CD8-positive, alpha-beta memory T cell (primary cell): ENCODE results near the gene PKD1L1. TPM values are rescaled to one million over a fixed set of nuclear protein-coding genes. Genes with fewer than 3 reads are reported as not detected.

ENCODE experiments used
- CTCF ChIA-PET: fragments of 350-600 bp; sonication (Branson Sonifier 250); formaldehyde crosslinking; loops from one replicate; lab custom pipeline; 2021; ENCODE audit warnings: antibody characterized with exemption; lab: Charles Lee
- POLR2A ChIA-PET: fragments of 350-600 bp; sonication (Branson Sonifier 250); formaldehyde crosslinking; loops from one replicate; lab custom pipeline; 2021; ENCODE audit warnings: antibody characterized with exemption; lab: Charles Lee
- DNase-seq, 5 donors: peaks; one replicate each; pipeline versions ENCODE4 v3.0.0 to v3.0.0-alpha.2; 2020 to 2022; ENCODE audit warnings: mixed read lengths in 1 of 5
- H3K27ac ChIP-seq: one replicate; pipeline ENCODE4 v1.7.0; 2013; ENCODE audit warnings: low read depth, mild to moderate bottlenecking, low read length, moderate library complexity
- H3K27me3 ChIP-seq: 2 replicates; pipeline ENCODE4 v1.7.0; 2013; ENCODE audit warnings: low read length, mild to moderate bottlenecking; ENCODE audit not compliant: insufficient read depth, poor library complexity, severe bottlenecking
- H3K36me3 ChIP-seq: 2 replicates; pipeline ENCODE4 v1.7.0; 2013; ENCODE audit warnings: mild to moderate bottlenecking, low read length, moderate library complexity; ENCODE audit not compliant: insufficient read depth
- H3K4me1 ChIP-seq: 2 replicates; pipeline ENCODE4 v1.7.0; 2013; ENCODE audit warnings: mild to moderate bottlenecking, low read length, moderate library complexity; ENCODE audit not compliant: insufficient read depth
- H3K4me3 ChIP-seq: 2 replicates; pipeline ENCODE4 v1.7.0; 2013; ENCODE audit warnings: mild to moderate bottlenecking, low read length
- H3K9me3 ChIP-seq: 2 replicates; pipeline ENCODE4 v1.7.0; 2013; ENCODE audit warnings: mild to moderate bottlenecking, low read length
- H3K27ac Mint-ChIP-seq, 8 donors: one replicate each; pipeline ENCODE4 v1.8.0; 2020 to 2021; ENCODE audit warnings: mixed read lengths in 8 of 8, mild to moderate bottlenecking in 6 of 8, inconsistent platforms in 3 of 8, moderate library complexity in 3 of 8
- H3K27me3 Mint-ChIP-seq, 2 donors: one replicate each; pipeline ENCODE4 v1.8.0; 2020 to 2021; ENCODE audit warnings: mixed read lengths in 2 of 2, mild to moderate bottlenecking in 1 of 2, moderate library complexity in 1 of 2
- H3K36me3 Mint-ChIP-seq, 3 donors: one replicate each; pipeline ENCODE4 v1.8.0; 2020 to 2021; ENCODE audit warnings: mixed read lengths in 3 of 3, inconsistent platforms in 1 of 3, mild to moderate bottlenecking in 1 of 3
- H3K4me1 Mint-ChIP-seq, 3 donors: one replicate each; pipeline ENCODE4 v1.8.0; 2020 to 2021; ENCODE audit warnings: mixed read lengths in 3 of 3, inconsistent platforms in 1 of 3, mild to moderate bottlenecking in 1 of 3
- H3K4me3 Mint-ChIP-seq, 7 donors: one replicate each; pipeline ENCODE4 v1.8.0; 2020 to 2021; ENCODE audit warnings: mixed read lengths in 7 of 7, mild to moderate bottlenecking in 6 of 7, moderate library complexity in 4 of 7, inconsistent platforms in 2 of 7
- H3K9me3 Mint-ChIP-seq, 5 donors: one replicate each; pipeline ENCODE4 v1.8.0; 2020 to 2022; ENCODE audit warnings: mixed read lengths in 5 of 5, mild to moderate bottlenecking in 3 of 5, moderate library complexity in 2 of 5, inconsistent platforms in 1 of 5
- polyA plus RNA-seq: library from polyadenylated mRNA; unstranded; fragments of 300-500 nt; fragmentation: Illumina TruSeq; gene quantifications from one replicate; pipeline ENCODE4 v1.2.3, GENCODE V29; 2021
- total RNA-seq, 2 experiments: library from RNA; stranded (reverse); gene quantifications; one replicate each; pipeline ENCODE4 v1.2.3, GENCODE V29; 2021

PKD1L1 gene
- total and polyA plus RNA-seq, 3 experiments from 2014 or later, result 0.02 to 0.18 (median 0.18) TPM

- no peaks in the 10 kb centered on the region for H3K27me3 Mint-ChIP-seq
- peaks cover 31 to 57% (median 51%) of the 10 kb centered on the region in 3 donors for H3K4me1 Mint-ChIP-seq
- CTCF ChIA-PET, result interaction anchor here (1.5 kb wide), 1 partner anchor 25 kb away, joined by 3 read pairs; no protein-coding TSS in a partner anchor
Measured at GRCh38 chr7:47970761-47971160, 22.5 kb upstream of the PKD1L1 start.

GRCh38 chr7:47968847-47969774 is 20.8 kb upstream of the PKD1L1 start:
- Mint-ChIP-seq H3K4me1 (peaks cover 28 to 51% (median 43%) of the 10 kb centered on the region in 3 donors), H3K36me3 (peaks cover 17 to 93% (median 43%) of the 10 kb centered on the region in 3 donors), H3K9me3 (no peaks in the 10 kb centered on the region), H3K4me3 (no peak overlapping the region), H3K27me3 (no peaks in the 10 kb centered on the region), H3K27ac (peak overlapping the region in 5 of 8 donors; percentile 37 to 88 (median 56))
- CTCF ChIA-PET, result interaction anchor here (0.8 to 2.2 kb wide), 4 partner anchors 9 to 141 kb away, joined by 4 to 6 read pairs (median 5); no protein-coding TSS in a partner anchor
- no peaks in the 10 kb centered on the region for H3K27me3 ChIP-seq
- H3K27ac ChIP-seq, result no peak overlapping the region
- H3K4me1 ChIP-seq, result no peaks in the 10 kb centered on the region
- DNase-seq, result peak; percentile 17 to 57 (median 20)
- H3K36me3 ChIP-seq, result peaks cover 63% of the 10 kb centered on the region
- no peak overlapping the region for H3K4me3 ChIP-seq
- H3K9me3 ChIP-seq, result no peaks in the 10 kb centered on the region
- POLR2A ChIA-PET, result no interaction called here

More at GRCh38 chr7:47970761-47971160, 22.5 kb upstream of the PKD1L1 start:
- no peaks in the 10 kb centered on the region for H3K4me1 ChIP-seq
- no peak for DNase-seq
- no peaks in the 10 kb centered on the region for H3K27me3 ChIP-seq
- H3K4me3 ChIP-seq, result no peak overlapping the region
- peaks cover 56% of the 10 kb centered on the region for H3K36me3 ChIP-seq
- H3K27ac ChIP-seq, result no peak overlapping the region
- Mint-ChIP-seq H3K27ac (peak overlapping the region in 3 of 8 donors; percentile 30 to 75 (median 70)), H3K36me3 (peaks cover 7 to 93% (median 45%) of the 10 kb centered on the region in 3 donors), H3K9me3 (no peaks in the 10 kb centered on the region), H3K4me3 (no peak overlapping the region)
- POLR2A ChIA-PET, result interaction anchor here (0.6 kb wide), 1 partner anchor 11 kb away, joined by 4 read pairs; no protein-coding TSS in a partner anchor
- no peaks in the 10 kb centered on the region for H3K9me3 ChIP-seq

- H3K4me1 ChIP-seq, result no peaks in the 10 kb centered on the region
- DNase-seq, result no peak
- Mint-ChIP-seq H3K4me1 (peaks cover 24 to 37% (median 30%) of the 10 kb centered on the region in 3 donors), H3K9me3 (no peaks in the 10 kb centered on the region), H3K4me3 (no peak overlapping the region), H3K27ac (peak overlapping the region in 2 of 8 donors; percentile 29 to 80), H3K36me3 (peaks cover 18 to 91% (median 40%) of the 10 kb centered on the region in 3 donors), H3K27me3 (no peaks in the 10 kb centered on the region)
- ChIA-PET CTCF (no interaction called here), POLR2A (no interaction called here)
- no peak overlapping the region for H3K27ac ChIP-seq
- no peaks in the 10 kb centered on the region for H3K27me3 ChIP-seq
- H3K9me3 ChIP-seq, result no peaks in the 10 kb centered on the region
- H3K4me3 ChIP-seq, result no peak overlapping the region
- H3K36me3 ChIP-seq, result peaks cover 53% of the 10 kb centered on the region
Measured at GRCh38 chr7:47967708-47968107, 19.4 kb upstream of the PKD1L1 start.

- Mint-ChIP-seq H3K4me1 (peaks cover 22 to 37% (median 24%) of the 10 kb centered on the region in 3 donors), H3K27me3 (no peaks in the 10 kb centered on the region), H3K27ac (peak overlapping the region in 3 of 8 donors; percentile 56 to 80 (median 70)), H3K9me3 (no peaks in the 10 kb centered on the region), H3K4me3 (no peak overlapping the region), H3K36me3 (peaks cover 18 to 92% (median 41%) of the 10 kb centered on the region in 3 donors)
- no peaks in the 10 kb centered on the region for H3K9me3 ChIP-seq
- no peak for DNase-seq
- no peaks in the 10 kb centered on the region for H3K4me1 ChIP-seq
- peaks cover 59% of the 10 kb centered on the region for H3K36me3 ChIP-seq
- ChIA-PET CTCF (interaction anchor here (1.1 kb wide), 1 partner anchor 143 kb away, joined by 3 read pairs; no protein-coding TSS in a partner anchor), POLR2A (no interaction called here)
- no peak overlapping the region for H3K4me3 ChIP-seq
- H3K27me3 ChIP-seq, result no peaks in the 10 kb centered on the region
- H3K27ac ChIP-seq, result no peak overlapping the region
Measured at GRCh38 chr7:47967123-47967522, 18.9 kb upstream of the PKD1L1 start.

- Histone ChIP-seq H3K4me1 (no peaks in the 10 kb centered on the region), H3K27me3 (no peaks in the 10 kb centered on the region), H3K4me3 (no peak overlapping the region), H3K9me3 (no peaks in the 10 kb centered on the region), H3K27ac (no peak overlapping the region), H3K36me3 (peaks cover 66% of the 10 kb centered on the region)
- no peak for DNase-seq
- Mint-ChIP-seq H3K27me3 (no peaks in the 10 kb centered on the region), H3K4me3 (no peak overlapping the region), H3K27ac (peak overlapping the region in 2 of 8 donors; percentile 41 to 90), H3K36me3 (peaks cover 27 to 94% (median 48%) of the 10 kb centered on the region in 3 donors), H3K9me3 (no peaks in the 10 kb centered on the region), H3K4me1 (peaks cover 19 to 27% (median 24%) of the 10 kb centered on the region in 3 donors)
- ChIA-PET POLR2A (no interaction called here), CTCF (no interaction called here)
Measured at GRCh38 chr7:47965456-47965855, 17.2 kb upstream of the PKD1L1 start.

- ChIA-PET POLR2A (no interaction called here), CTCF (interaction anchor here (2.2 kb wide), 1 partner anchor 17 kb away, joined by 6 read pairs; no protein-coding TSS in a partner anchor)
- Mint-ChIP-seq H3K4me1 (peaks cover 11 to 13% (median 11%) of the 10 kb centered on the region in 3 donors), H3K9me3 (no peaks in the 10 kb centered on the region), H3K4me3 (no peak overlapping the region), H3K27me3 (no peaks in the 10 kb centered on the region), H3K27ac (peak overlapping the region in 1 of 8 donors; percentile 54), H3K36me3 (peaks cover 30 to 80% (median 39%) of the 10 kb centered on the region in 3 donors)
- Histone ChIP-seq H3K9me3 (no peaks in the 10 kb centered on the region), H3K4me3 (no peak overlapping the region), H3K27ac (no peak overlapping the region), H3K36me3 (peaks cover 50% of the 10 kb centered on the region), H3K27me3 (no peaks in the 10 kb centered on the region), H3K4me1 (no peaks in the 10 kb centered on the region)
- no peak for DNase-seq
Measured at GRCh38 chr7:47962262-47962661, 14.0 kb upstream of the PKD1L1 start.

GRCh38 chr7:47957156-47957555 is 8.9 kb upstream of the PKD1L1 start:
- no peak overlapping the region for H3K4me3 Mint-ChIP-seq
- H3K27ac Mint-ChIP-seq, result peak overlapping the region in 2 of 8 donors; percentile 29 to 41
- Histone ChIP-seq H3K9me3 (no peaks in the 10 kb centered on the region), H3K36me3 (peaks cover 24% of the 10 kb centered on the region), H3K27ac (no peak overlapping the region), H3K4me3 (no peak overlapping the region), H3K4me1 (no peaks in the 10 kb centered on the region), H3K27me3 (no peaks in the 10 kb centered on the region)
- H3K27me3 Mint-ChIP-seq, result no peaks in the 10 kb centered on the region
- ChIA-PET POLR2A (no interaction called here), CTCF (no interaction called here)
- DNase-seq, result no peak
- H3K4me1 Mint-ChIP-seq, result peaks cover 5 to 13% (median 6%) of the 10 kb centered on the region in 3 donors
- H3K36me3 Mint-ChIP-seq, result peaks cover 12 to 65% (median 14%) of the 10 kb centered on the region in 3 donors
- no peaks in the 10 kb centered on the region for H3K9me3 Mint-ChIP-seq

GRCh38 chr7:47956220-47956619 is 8.0 kb upstream of the PKD1L1 start:
- Histone ChIP-seq H3K36me3 (peaks cover 17% of the 10 kb centered on the region), H3K27ac (no peak overlapping the region), H3K9me3 (no peaks in the 10 kb centered on the region), H3K4me3 (no peak overlapping the region), H3K27me3 (no peaks in the 10 kb centered on the region), H3K4me1 (no peaks in the 10 kb centered on the region)
- Mint-ChIP-seq H3K27ac (no peak overlapping the region), H3K4me3 (no peak overlapping the region), H3K36me3 (peaks cover 5 to 55% (median 10%) of the 10 kb centered on the region in 3 donors), H3K4me1 (peaks cover 3 to 13% (median 6%) of the 10 kb centered on the region in 3 donors), H3K9me3 (no peaks in the 10 kb centered on the region), H3K27me3 (no peaks in the 10 kb centered on the region)
- DNase-seq, result no peak
- ChIA-PET CTCF (no interaction called here), POLR2A (no interaction called here)
